ENCODE results near the gene TMBIM1.

The TMBIM1 gene

GRCh38 chr2:218267259-218267658 is 25.0 kb downstream of the TMBIM1 start:
- peak overlapping the region in 1 of 11 experiments; percentile 90; a peak in 2 of 22 replicates for H3K4me2 ChIP-seq
- no peaks in the 10 kb centered on the region for H3K27me3 ChIP-seq
- H3K4me1 ChIP-seq, result peaks cover 44 to 78% (median 66%) of the 10 kb centered on the region in 10 experiments
- no peak overlapping the region for H3K27ac ChIP-seq
- no peak for TF ChIP-seq Cebpa-rat (IDR thresholded peaks at IDR 0.05)
- peaks cover 49 to 73% (median 59%) of the 10 kb centered on the region in 11 experiments for H3K36me3 ChIP-seq
- H4K20me1 ChIP-seq, result peaks cover 3 to 75% (median 38%) of the 10 kb centered on the region in 11 experiments; a peak in 18 of 22 replicates
- H3K9me3 ChIP-seq (replicated peaks in 1 of 11), result no peaks in the 10 kb centered on the region
- peak overlapping the region in 3 of 11 experiments; percentile 9 to 42 (median 23); a peak in 2 of 22 replicates for H3K9ac ChIP-seq
- H3K4me3 ChIP-seq, result no peak overlapping the region

GRCh38 chr2:218266316-218266979 is 25.9 kb downstream of the TMBIM1 start:
- peaks cover 49 to 67% (median 59%) of the 10 kb centered on the region in 11 experiments for H3K36me3 ChIP-seq

GRCh38 chr2:218265626-218266025 is 26.7 kb downstream of the TMBIM1 start:
- no peak overlapping the region; a peak in 1 of 22 replicates for H3K4me2 ChIP-seq
- peaks cover 44 to 80% (median 67%) of the 10 kb centered on the region in 10 experiments for H3K4me1 ChIP-seq
- H3K9me3 ChIP-seq (replicated peaks in 1 of 11), result no peaks in the 10 kb centered on the region
- H3K4me3 ChIP-seq, result no peak overlapping the region
- TF ChIP-seq Cebpa-rat (IDR thresholded peaks at IDR 0.05), result no peak
- H3K27me3 ChIP-seq, result no peaks in the 10 kb centered on the region
- peaks cover 0 to 76% (median 34%) of the 10 kb centered on the region in 11 experiments; a peak in 17 of 22 replicates for H4K20me1 ChIP-seq
- H3K36me3 ChIP-seq, result peaks cover 49 to 67% (median 59%) of the 10 kb centered on the region in 11 experiments
- peak overlapping the region in 4 of 11 experiments; percentile 15 to 82 (median 56); a peak in 4 of 22 replicates for H3K27ac ChIP-seq
- H3K9ac ChIP-seq, result peak overlapping the region in 8 of 11 experiments; percentile 5 to 62 (median 28); a peak in 7 of 22 replicates

More at GRCh38 chr2:218266316-218266979, 25.9 kb downstream of the TMBIM1 start:
- H3K27me3 ChIP-seq, result no peaks in the 10 kb centered on the region
- H3K9ac ChIP-seq, result peak overlapping the region in 3 of 11 experiments; percentile 23 to 62 (median 55); a peak in 3 of 22 replicates
- no peaks in the 10 kb centered on the region for H3K9me3 ChIP-seq (replicated peaks in 1 of 11)
- H3K4me3 ChIP-seq, result no peak overlapping the region
- H3K4me2 ChIP-seq, result no peak overlapping the region; a peak in 1 of 22 replicates
- no peak overlapping the region; a peak in 1 of 22 replicates for H3K27ac ChIP-seq
- peaks cover 0 to 76% (median 34%) of the 10 kb centered on the region in 11 experiments; a peak in 17 of 22 replicates for H4K20me1 ChIP-seq
- H3K4me1 ChIP-seq, result peaks cover 44 to 78% (median 66%) of the 10 kb centered on the region in 10 experiments
- TF ChIP-seq Cebpa-rat (IDR thresholded peaks at IDR 0.05), result no peak

GRCh38 chr2:218264773-218265561 is 27.3 kb downstream of the TMBIM1 start:
- H4K20me1 ChIP-seq, result peaks cover 0 to 76% (median 34%) of the 10 kb centered on the region in 11 experiments; a peak in 17 of 22 replicates
- peak overlapping the region in 10 of 11 experiments; percentile 31 to 98 (median 88); a peak in 18 of 22 replicates for H3K4me2 ChIP-seq
- TF ChIP-seq Cebpa-rat (IDR thresholded peaks at IDR 0.05), result no peak
- H3K4me3 ChIP-seq, result no peak overlapping the region
- peak overlapping the region in 10 of 11 experiments; percentile 10 to 89 (median 80); a peak in 16 of 22 replicates for H3K27ac ChIP-seq
- H3K4me1 ChIP-seq, result peaks cover 44 to 87% (median 72%) of the 10 kb centered on the region in 10 experiments
- no peaks in the 10 kb centered on the region for H3K27me3 ChIP-seq
- H3K9ac ChIP-seq, result peak overlapping the region; percentile 4 to 76 (median 48); a peak in 16 of 22 replicates
- peaks cover 49 to 67% (median 59%) of the 10 kb centered on the region in 11 experiments for H3K36me3 ChIP-seq
- no peaks in the 10 kb centered on the region for H3K9me3 ChIP-seq (replicated peaks in 1 of 11)

- Histone ChIP-seq H3K27ac (peak overlapping the region in 10 of 11 experiments; percentile 10 to 89 (median 80); a peak in 17 of 22 replicates), H3K27me3 (no peaks in the 10 kb centered on the region), H3K4me1 (peaks cover 49 to 93% (median 78%) of the 10 kb centered on the region in 10 experiments), H3K36me3 (peaks cover 49 to 66% (median 59%) of the 10 kb centered on the region in 11 experiments), H3K9ac (peak overlapping the region in 10 of 11 experiments; percentile 33 to 76 (median 52); a peak in 16 of 22 replicates), H3K4me3 (no peak overlapping the region), H4K20me1 (peaks cover 0 to 70% (median 34%) of the 10 kb centered on the region in 11 experiments; a peak in 17 of 22 replicates), H3K4me2 (peak overlapping the region in 10 of 11 experiments; percentile 31 to 98 (median 88); a peak in 18 of 22 replicates), H3K9me3 (replicated peaks in 1 of 11) (no peaks in the 10 kb centered on the region)
- no peak for TF ChIP-seq Cebpa-rat (IDR thresholded peaks at IDR 0.05)
Measured at GRCh38 chr2:218263817-218264641, 28.3 kb downstream of the TMBIM1 start.

- no peak for TF ChIP-seq Cebpa-rat (IDR thresholded peaks at IDR 0.05)
Measured at GRCh38 chr2:218262631-218263586, 29.4 kb downstream of the TMBIM1 start.

GRCh38 chr2:218262237-218262600 is 30.1 kb downstream of the TMBIM1 start:
- no peaks in the 10 kb centered on the region for H3K9me3 ChIP-seq (replicated peaks in 1 of 11)
- H3K27me3 ChIP-seq, result no peaks in the 10 kb centered on the region
- H3K36me3 ChIP-seq, result peaks cover 44 to 52% (median 48%) of the 10 kb centered on the region in 11 experiments
- peaks cover 59 to 99% (median 83%) of the 10 kb centered on the region in 10 experiments for H3K4me1 ChIP-seq
- H3K4me2 ChIP-seq, result peak overlapping the region; percentile 78 to 98 (median 87)
- peak overlapping the region; percentile 53 to 89 (median 79); a peak in 21 of 22 replicates for H3K27ac ChIP-seq
- no peak for TF ChIP-seq Cebpa-rat (IDR thresholded peaks at IDR 0.05)
- peaks cover 0 to 54% (median 24%) of the 10 kb centered on the region in 11 experiments; a peak in 18 of 22 replicates for H4K20me1 ChIP-seq
- H3K4me3 ChIP-seq, result peak overlapping the region in 6 of 10 experiments; percentile 24 to 63 (median 34); a peak in 10 of 20 replicates
- peak overlapping the region; percentile 58 to 76 (median 70) for H3K9ac ChIP-seq

More at GRCh38 chr2:218262631-218263586, 29.4 kb downstream of the TMBIM1 start:
- peaks cover 52 to 94% (median 80%) of the 10 kb centered on the region in 10 experiments for H3K4me1 ChIP-seq
- H3K4me2 ChIP-seq, result peak overlapping the region; percentile 78 to 98 (median 87)
- peaks cover 0 to 59% (median 29%) of the 10 kb centered on the region in 11 experiments; a peak in 17 of 22 replicates for H4K20me1 ChIP-seq
- no peaks in the 10 kb centered on the region for H3K27me3 ChIP-seq
- H3K9ac ChIP-seq, result peak overlapping the region in 9 of 11 experiments; percentile 58 to 76 (median 71); a peak in 13 of 22 replicates
- peaks cover 49 to 58% (median 55%) of the 10 kb centered on the region in 11 experiments for H3K36me3 ChIP-seq
- peak overlapping the region in 4 of 10 experiments; percentile 27 to 63 (median 45); a peak in 4 of 20 replicates for H3K4me3 ChIP-seq
- H3K9me3 ChIP-seq (replicated peaks in 1 of 11), result no peaks in the 10 kb centered on the region
- peak overlapping the region in 10 of 11 experiments; percentile 66 to 89 (median 80); a peak in 16 of 22 replicates for H3K27ac ChIP-seq

All from BLaER1 treated with 17β-estradiol and CSF1 and Interleukin-3, amounts not matched to agents 10 nM and 100 nM (cell line).